Islet precursor cell (in vitro differentiated cells): Measurements from ENCODE around the gene CZIB.
A peak's percentile ranks its signal among the peaks of the same experiment; 100 is the strongest.

ENCODE experiments used
- DNase-seq: peaks from one replicate; pipeline ENCODE4 v3.0.0-alpha.2; 2018

The CZIB gene

GRCh38 chr1:53220171-53220961, at the start of gene CZIB:
CZIB (minus strand) TSS chr1:53220634; CDS start chr1:53220575, 59 bp downstream.
- DNase-seq: peak; percentile 96

GRCh38 chr1:53270107-53270506, 49.7 kb upstream of the CZIB start:
- DNase-seq: no peak

- no peak for DNase-seq
Observed at GRCh38 chr1:53267761-53268160, 47.3 kb upstream of the CZIB start.

- no peak for DNase-seq
Observed at GRCh38 chr1:53266038-53266437, 45.6 kb upstream of the CZIB start.

GRCh38 chr1:53265581-53265980, 45.1 kb upstream of the CZIB start:
- DNase-seq: no peak

- DNase-seq: no peak
Observed at GRCh38 chr1:53264048-53264447, 43.6 kb upstream of the CZIB start.

GRCh38 chr1:53262000-53262399, 41.6 kb upstream of the CZIB start:
- no peak for DNase-seq

GRCh38 chr1:53260631-53261247, 40.3 kb upstream of the CZIB start:
- DNase-seq: no peak

- DNase-seq: no peak
Observed at GRCh38 chr1:53259932-53260331, 39.5 kb upstream of the CZIB start.

- peak; percentile 90 for DNase-seq
Observed at GRCh38 chr1:53258216-53258615, 37.8 kb upstream of the CZIB start.

GRCh38 chr1:53257454-53258081, 37.1 kb upstream of the CZIB start:
- DNase-seq: no peak

GRCh38 chr1:53256511-53257453, 36.3 kb upstream of the CZIB start:
- peak; percentile 48 for DNase-seq

GRCh38 chr1:53255031-53255430, 34.6 kb upstream of the CZIB start:
- peak; percentile 32 for DNase-seq

GRCh38 chr1:53254011-53254640, 33.7 kb upstream of the CZIB start:
- peak; percentile 72 for DNase-seq

GRCh38 chr1:53250325-53250724, 29.9 kb upstream of the CZIB start:
- no peak for DNase-seq

GRCh38 chr1:53249706-53250105, 29.3 kb upstream of the CZIB start:
- DNase-seq: no peak

GRCh38 chr1:53246261-53247134, 26.1 kb upstream of the CZIB start:
- DNase-seq: no peak

- no peak for DNase-seq
Observed at GRCh38 chr1:53244141-53244540, 23.7 kb upstream of the CZIB start.

GRCh38 chr1:53242381-53242780, 21.9 kb upstream of the CZIB start:
- DNase-seq: no peak

- no peak for DNase-seq
Observed at GRCh38 chr1:53241828-53242227, 21.4 kb upstream of the CZIB start.
